ENCODE data around the gene HMGXB4.

The HMGXB4 gene

GRCh38 chr22:35328472-35328885 lies 71.2 kb downstream of the HMGXB4 start:
- peak; percentile 69 for DNase-seq

DNA sequence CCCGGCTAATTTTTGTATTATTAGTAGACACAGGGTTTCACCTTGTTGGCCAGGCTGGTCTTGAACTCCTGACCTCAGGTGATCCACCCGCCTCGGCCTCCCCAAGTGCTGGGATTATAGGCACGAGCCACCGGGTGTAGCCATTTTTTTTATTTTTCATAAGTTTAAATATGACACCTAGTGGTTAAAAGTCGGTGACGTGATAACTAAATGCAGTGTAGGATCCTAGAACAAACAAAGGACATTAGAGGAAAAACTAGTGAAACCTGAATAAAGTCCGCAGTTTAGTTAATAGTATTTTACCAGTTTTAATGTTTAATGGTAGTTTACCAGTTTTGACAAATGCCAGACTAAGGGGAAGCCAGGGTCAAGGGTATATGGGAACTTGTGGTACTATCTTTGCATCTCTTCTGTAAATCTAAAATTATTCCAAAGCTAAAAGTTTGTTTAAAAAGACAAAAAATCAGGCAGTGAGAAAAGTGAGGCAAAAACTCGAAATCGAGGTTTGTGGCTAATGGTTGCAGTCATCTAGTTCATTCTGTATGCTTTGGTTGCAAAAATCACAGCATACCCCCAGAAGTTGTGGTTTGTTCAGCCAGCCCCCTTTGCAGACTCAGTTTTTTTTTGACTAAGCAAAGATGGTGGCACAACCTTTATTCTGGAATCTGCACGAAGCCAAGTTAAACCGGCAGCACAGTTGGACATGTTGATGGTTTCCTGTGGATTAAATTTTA lies 72.0 kb downstream of the HMGXB4 start:
- DNase-seq = peak; percentile 7

DNA sequence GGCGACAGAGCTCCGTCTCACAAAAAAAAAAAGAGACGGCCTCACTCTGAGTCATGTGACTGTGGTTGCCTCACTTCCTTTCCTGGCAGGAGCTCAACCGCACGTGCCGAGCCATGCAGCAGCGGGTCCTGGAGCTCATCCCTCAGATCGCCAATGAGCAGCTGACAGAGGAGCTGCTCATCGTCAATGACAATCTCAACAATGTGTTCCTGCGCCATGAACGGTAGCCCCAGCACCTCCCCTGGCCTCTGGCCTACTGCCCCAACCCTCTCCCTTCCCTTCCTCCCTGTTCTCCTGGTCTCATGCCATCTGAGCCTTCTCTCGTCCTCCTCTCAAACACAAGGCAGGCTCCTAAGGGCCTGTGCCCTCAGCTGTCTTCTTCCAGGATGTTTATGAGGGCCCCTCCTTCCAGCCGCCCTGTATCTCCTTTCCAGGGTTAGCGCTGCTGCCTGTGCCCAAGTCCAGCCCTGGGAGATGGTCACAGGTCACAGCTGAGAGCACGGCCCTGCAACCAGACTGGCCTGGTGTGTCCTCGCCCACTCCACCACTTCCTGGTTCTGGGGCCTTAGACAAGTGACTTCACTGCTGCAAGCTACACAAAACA lies 73.1 kb downstream of the HMGXB4 start:
- DNase-seq = peak; percentile 92

- DNase-seq = no peak
These were observed 75.0 kb downstream of the HMGXB4 start for GRCh38 chr22:35332278-35332677.

DNA sequence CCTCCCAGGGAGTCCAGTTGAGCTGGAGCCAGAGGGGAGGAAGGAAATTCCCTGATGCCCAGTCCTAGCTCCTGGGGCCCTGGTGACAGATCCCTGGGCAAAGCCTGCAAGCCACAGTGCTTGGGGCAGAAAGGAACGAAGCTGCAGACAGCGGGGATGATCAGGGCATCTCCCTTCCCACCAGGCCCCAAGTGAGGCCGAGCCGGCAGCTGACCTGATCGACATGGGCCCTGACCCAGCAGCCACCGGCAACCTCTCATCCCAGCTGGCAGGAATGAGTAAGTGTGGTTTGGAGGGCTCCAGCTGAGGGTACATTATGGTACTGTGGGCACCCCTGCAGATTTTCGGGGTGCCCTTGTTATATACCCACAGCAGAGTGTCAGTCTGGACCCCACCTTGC lies 75.9 kb downstream of the HMGXB4 start:
- no peak for DNase-seq

DNA sequence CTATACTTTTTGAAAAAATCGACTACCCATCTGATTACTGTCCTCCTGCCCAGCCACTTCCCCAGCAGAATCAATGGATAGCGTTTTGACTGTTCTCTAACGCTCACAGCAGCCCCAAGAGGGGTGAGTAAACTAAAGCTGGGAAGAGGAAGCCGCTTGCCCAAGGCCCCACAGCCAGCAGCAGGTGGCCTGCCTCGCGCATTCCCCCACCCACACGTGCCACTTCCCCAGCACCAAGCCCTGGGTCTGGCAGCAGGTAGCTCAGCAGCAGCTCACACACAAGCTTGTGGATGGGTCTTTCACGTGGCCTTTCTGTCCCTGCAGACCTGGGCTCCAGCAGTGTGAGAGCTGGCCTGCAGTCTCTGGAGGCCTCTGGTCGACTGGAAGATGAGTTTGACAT lies 76.7 kb downstream of the HMGXB4 start:
- DNase-seq = peak; percentile 72

DNA sequence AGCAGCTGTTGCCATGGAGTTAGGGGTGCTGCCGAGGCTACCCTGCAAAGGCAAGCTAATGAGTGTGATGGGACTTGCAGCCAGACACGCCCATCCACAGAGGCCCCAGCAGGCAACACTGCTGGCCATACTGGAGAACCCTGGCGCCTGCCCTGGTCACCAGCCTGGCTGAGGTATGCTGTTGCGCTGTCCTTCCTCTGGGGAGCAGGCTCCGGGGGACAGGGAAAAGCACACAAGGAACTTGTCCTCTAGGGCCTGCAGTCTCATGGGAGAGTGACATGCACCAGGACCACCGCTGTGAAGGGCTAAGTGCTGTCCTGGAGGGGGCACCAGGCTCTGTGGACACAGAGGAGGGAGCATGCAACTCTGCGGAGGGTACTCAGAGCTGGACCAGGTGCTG lies 78.2 kb downstream of the HMGXB4 start:
- DNase-seq = no peak

- no peak for DNase-seq
These were observed 78.9 kb downstream of the HMGXB4 start for GRCh38 chr22:35335936-35336781.

GRCh38 chr22:35337932-35338331 lies 80.6 kb downstream of the HMGXB4 start:
- peak; percentile 7 for DNase-seq

- no peak for DNase-seq
These were observed 84.0 kb downstream of the HMGXB4 start for GRCh38 chr22:35341090-35341874.

DNA sequence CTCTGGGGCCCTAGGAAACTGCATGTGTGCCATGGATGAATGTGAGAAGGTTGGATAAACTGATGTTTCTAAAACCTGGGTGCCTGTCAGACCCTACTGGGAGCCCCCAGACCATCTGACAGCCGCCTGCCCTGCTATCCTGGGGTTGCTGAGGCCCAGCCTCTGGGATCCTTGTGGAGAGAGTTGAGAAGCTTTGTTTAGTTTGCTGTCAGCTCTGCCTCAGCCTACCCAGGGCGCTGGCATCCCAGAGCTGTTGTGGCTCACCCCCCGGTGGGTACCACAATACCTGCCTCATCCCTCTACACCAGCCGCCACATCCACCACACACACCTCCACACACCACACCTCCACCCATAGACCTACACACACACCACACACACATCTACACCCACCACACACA lies 85.1 kb downstream of the HMGXB4 start:
- DNase-seq = no peak

DNA sequence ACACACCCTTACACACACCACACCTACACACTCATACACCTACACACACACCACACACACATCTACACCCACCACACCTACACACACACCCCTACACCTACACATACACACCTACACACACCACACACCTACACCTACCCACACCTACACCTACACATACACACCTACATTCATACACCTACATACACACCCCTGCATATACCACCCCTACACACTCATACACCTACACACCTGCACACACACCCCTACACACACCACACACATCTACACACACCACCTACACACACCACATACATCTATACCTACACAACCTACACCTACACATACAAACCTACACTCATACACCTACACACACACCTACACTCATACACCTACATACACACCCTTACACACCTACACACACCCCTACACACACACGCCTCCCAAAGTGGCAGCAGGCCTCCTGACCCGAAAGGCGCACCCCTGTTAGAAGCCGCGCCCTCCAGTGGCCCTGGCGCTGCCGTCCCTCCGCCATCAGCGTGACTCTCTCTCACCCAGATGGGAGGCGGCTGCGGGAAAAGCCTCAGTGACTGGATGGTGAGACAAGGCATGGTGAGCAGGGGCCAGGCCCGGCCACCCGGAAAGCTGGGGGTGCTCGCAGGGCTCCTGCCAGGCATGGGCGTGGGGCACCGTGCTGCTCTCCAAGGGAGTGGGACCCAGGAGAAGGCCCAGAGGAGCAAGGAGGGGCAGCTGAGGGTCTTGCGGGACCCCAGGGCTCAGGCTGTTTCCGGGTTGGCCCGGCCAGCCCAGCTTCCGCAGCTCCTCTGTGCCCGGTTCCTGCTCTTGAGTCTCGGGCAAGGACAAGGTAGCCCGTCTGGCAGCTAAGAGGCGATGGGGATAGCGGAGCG lies 86.6 kb downstream of the HMGXB4 start:
- no peak for DNase-seq

GRCh38 chr22:35344956-35345690 lies 87.8 kb downstream of the HMGXB4 start:
- no peak for DNase-seq
